Nephron (organoid): ENCODE results near the gene SLC1A4.
A peak's percentile ranks its signal among the peaks of the same experiment; 100 is the strongest.

ENCODE experiments used
- H3K27ac Mint-ChIP-seq, 3 experiments: 2 replicates each; pipeline ENCODE4 v1.8.0; 2020; ENCODE audit warnings: mixed read lengths in 3 of 3, mild to moderate bottlenecking in 2 of 3, moderate library complexity in 1 of 3
- H3K27me3 Mint-ChIP-seq: 2 replicates; pipeline ENCODE4 v1.8.0; 2021; ENCODE audit warnings: low read depth, mild to moderate bottlenecking, moderate library complexity, mixed read lengths
- H3K36me3 Mint-ChIP-seq: 2 replicates; pipeline ENCODE4 v1.8.0; 2020; ENCODE audit warnings: low read depth, mixed read lengths
- H3K4me1 Mint-ChIP-seq: 2 replicates; pipeline ENCODE4 v1.8.0; 2020; ENCODE audit warnings: mixed read lengths
- H3K4me3 Mint-ChIP-seq, 3 experiments: 2 replicates each; pipeline ENCODE4 v1.8.0; 2020; ENCODE audit warnings: mild to moderate bottlenecking in 3 of 3, mixed read lengths in 3 of 3, moderate library complexity in 2 of 3
- H3K9me3 Mint-ChIP-seq: 2 replicates; pipeline ENCODE4 v1.8.0; 2020; ENCODE audit warnings: mixed read lengths
- CTCF ChIP-seq, 3 experiments: fragments of 200-600 bp; sonication (generic); IDR thresholded peaks; one replicate each; pipeline ENCODE4 v1.5.0; 2021; ENCODE audit warnings: antibody characterized with exemption in 3 of 3; ENCODE audit not compliant: unreplicated experiment in 3 of 3

Gene SLC1A4

GRCh38 chr2:65037178-65037577, 48.0 kb downstream of the SLC1A4 start:
- TF ChIP-seq CTCF (IDR thresholded peaks at IDR 0.05; ENCODE audit: unreplicated experiment in 3 of 3), result no peak
- no peaks in the 10 kb centered on the region for H3K9me3 Mint-ChIP-seq
- H3K4me3 Mint-ChIP-seq, result no peak overlapping the region
- peaks cover 4% of the 10 kb centered on the region for H3K36me3 Mint-ChIP-seq
- H3K27me3 Mint-ChIP-seq, result peaks cover 5% of the 10 kb centered on the region
- H3K27ac Mint-ChIP-seq, result no peak overlapping the region
- H3K4me1 Mint-ChIP-seq, result peaks cover 10% of the 10 kb centered on the region

- peaks cover 6% of the 10 kb centered on the region for H3K4me1 Mint-ChIP-seq
- H3K4me3 Mint-ChIP-seq, result no peak overlapping the region
- peaks cover 11% of the 10 kb centered on the region for H3K36me3 Mint-ChIP-seq
- TF ChIP-seq CTCF (IDR thresholded peaks at IDR 0.05; ENCODE audit: unreplicated experiment in 3 of 3), result no peak
- peaks cover 5% of the 10 kb centered on the region for H3K27me3 Mint-ChIP-seq
- no peak overlapping the region for H3K27ac Mint-ChIP-seq
- no peaks in the 10 kb centered on the region for H3K9me3 Mint-ChIP-seq
Measured at GRCh38 chr2:65039640-65040039, 50.4 kb downstream of the SLC1A4 start.

- H3K27me3 Mint-ChIP-seq, result peaks cover 5% of the 10 kb centered on the region
- peaks cover 1% of the 10 kb centered on the region for H3K4me1 Mint-ChIP-seq
- no peak overlapping the region for H3K27ac Mint-ChIP-seq
- no peak overlapping the region for H3K4me3 Mint-ChIP-seq
- peaks cover 18% of the 10 kb centered on the region for H3K36me3 Mint-ChIP-seq
- peak; percentile 92 to 95 (median 93) for TF ChIP-seq CTCF (IDR thresholded peaks at IDR 0.05; ENCODE audit: unreplicated experiment in 3 of 3)
- H3K9me3 Mint-ChIP-seq, result no peaks in the 10 kb centered on the region
Measured at GRCh38 chr2:65040400-65041261, 51.4 kb downstream of the SLC1A4 start.

- peak overlapping the region in 1 of 3 experiments; percentile 28 for H3K27ac Mint-ChIP-seq
- peaks cover under 1% of the 10 kb centered on the region for H3K9me3 Mint-ChIP-seq
- H3K36me3 Mint-ChIP-seq, result peaks cover 22% of the 10 kb centered on the region
- H3K27me3 Mint-ChIP-seq, result peaks cover 5% of the 10 kb centered on the region
- TF ChIP-seq CTCF (IDR thresholded peaks at IDR 0.05; ENCODE audit: unreplicated experiment in 3 of 3), result no peak
- H3K4me1 Mint-ChIP-seq, result no peaks in the 10 kb centered on the region
- no peak overlapping the region for H3K4me3 Mint-ChIP-seq
Measured at GRCh38 chr2:65043001-65043400, 53.8 kb downstream of the SLC1A4 start.

GRCh38 chr2:65044097-65044735, 55.0 kb downstream of the SLC1A4 start:
- Mint-ChIP-seq H3K4me1 (no peaks in the 10 kb centered on the region), H3K9me3 (peaks cover 7% of the 10 kb centered on the region), H3K27ac (no peak overlapping the region), H3K27me3 (peaks cover 5% of the 10 kb centered on the region), H3K4me3 (no peak overlapping the region), H3K36me3 (peaks cover 29% of the 10 kb centered on the region)
- no peak for TF ChIP-seq CTCF (IDR thresholded peaks at IDR 0.05; ENCODE audit: unreplicated experiment in 3 of 3)
